Liver (tissue), 9 donors: Measurements from ENCODE around the gene CALML3. TPM values are rescaled to one million over a fixed set of nuclear protein-coding genes. Genes with fewer than 3 reads are reported as not detected.

ENCODE experiments used
- DNase-seq: peaks from one replicate; pipeline ENCODE4 v3.0.0-alpha.2; 2017; ENCODE audit warnings: low spot score
- H3K27ac ChIP-seq, 2 donors: one replicate each; pipeline ENCODE4 v1.7.0; 2013; ENCODE audit warnings: inconsistent platforms in 2 of 2, low read length in 2 of 2, control low read depth in 1 of 2, low read depth in 1 of 2, mild to moderate bottlenecking in 1 of 2
- H3K27me3 ChIP-seq, 4 donors: one replicate each; pipeline versions ENCODE4 v1.6.1 to v1.7.0; 2013; ENCODE audit warnings: low read length in 3 of 4, inconsistent platforms in 1 of 4, mild to moderate bottlenecking in 1 of 4, moderate library complexity in 1 of 4; ENCODE audit not compliant: control insufficient read depth in 4 of 4, insufficient read depth in 4 of 4
- H3K36me3 ChIP-seq, 4 donors: one replicate each; pipeline versions ENCODE4 v1.6.1 to v1.7.0; 2013; ENCODE audit warnings: low read length in 3 of 4, mild to moderate bottlenecking in 3 of 4, low read depth in 1 of 4, moderate library complexity in 1 of 4; ENCODE audit not compliant: control insufficient read depth in 4 of 4, insufficient read depth in 3 of 4
- H3K4me1 ChIP-seq, 4 donors: one replicate each; pipeline versions ENCODE4 v1.6.1 to v1.7.0; 2013; ENCODE audit warnings: low read length in 3 of 4, mild to moderate bottlenecking in 3 of 4, moderate library complexity in 1 of 4; ENCODE audit not compliant: control insufficient read depth in 4 of 4, insufficient read depth in 4 of 4
- H3K4me3 ChIP-seq, 3 donors: one replicate each; pipeline versions ENCODE4 v1.6.1 to v1.7.0; 2013; ENCODE audit warnings: low read length in 3 of 3, control low read depth in 1 of 3, low read depth in 1 of 3, mild to moderate bottlenecking in 1 of 3
- H3K9ac ChIP-seq, 2 donors: one replicate each; pipeline ENCODE4 v1.7.0; 2013; ENCODE audit warnings: low read length in 2 of 2, mild to moderate bottlenecking in 2 of 2, moderate library complexity in 2 of 2, control low read depth in 1 of 2, low read depth in 1 of 2
- H3K9me3 ChIP-seq, 4 donors: one replicate each; pipeline versions ENCODE4 v1.6.1 to v1.7.0; 2013; ENCODE audit warnings: low read length in 3 of 4; ENCODE audit not compliant: control insufficient read depth in 4 of 4
- ATF3 ChIP-seq: IDR thresholded peaks from 2 replicates; pipeline ENCODE4 v1.6.1; 2016; ENCODE audit warnings: antibody characterized with exemption
- CTCF ChIP-seq: fragments of 150-350 bp; IDR thresholded peaks from 2 replicates; pipeline ENCODE4 v1.5.1; 2017; ENCODE audit warnings: improper control_type of control experiment, low read depth, low read length; ENCODE audit not compliant: missing input control
- EGR1 ChIP-seq, 2 donors: IDR thresholded peaks; 2 replicates each; pipeline ENCODE4 v1.6.1; 2016 to 2018; ENCODE audit warnings: antibody characterized with exemption in 2 of 2, low read depth in 2 of 2
- FOXA1 ChIP-seq: IDR thresholded peaks from 2 replicates; pipeline ENCODE4 v1.6.1; 2016; ENCODE audit warnings: antibody characterized with exemption
- GABPA ChIP-seq, 2 donors: IDR thresholded peaks in 1 of 2; conservative IDR thresholded peaks in 1 of 2; 2 replicates each; pipeline ENCODE4 v1.6.1; 2016; ENCODE audit warnings: antibody characterized with exemption in 2 of 2, mild to moderate bottlenecking in 1 of 2, moderate library complexity in 1 of 2
- HNF4G ChIP-seq: IDR thresholded peaks from 2 replicates; pipeline ENCODE4 v1.6.1; 2016; ENCODE audit warnings: antibody characterized with exemption
- JUND ChIP-seq, 2 donors: IDR thresholded peaks; 2 replicates each; pipeline ENCODE4 v1.6.1; 2016; ENCODE audit warnings: antibody characterized with exemption in 2 of 2
- MAX ChIP-seq: IDR thresholded peaks from 2 replicates; pipeline ENCODE4 v1.6.1; 2016; ENCODE audit warnings: antibody characterized with exemption
- NR2F2 ChIP-seq: IDR thresholded peaks from 2 replicates; pipeline ENCODE4 v1.6.1; 2016; ENCODE audit warnings: antibody characterized with exemption
- RAD21 ChIP-seq, 2 donors: IDR thresholded peaks; 2 replicates each; pipeline ENCODE4 v1.6.1; 2016; ENCODE audit warnings: antibody characterized with exemption in 2 of 2, mild to moderate bottlenecking in 2 of 2
- REST ChIP-seq: IDR thresholded peaks from 2 replicates; pipeline ENCODE4 v1.6.1; 2016; ENCODE audit warnings: antibody characterized with exemption, mild to moderate bottlenecking
- RXRA ChIP-seq, 2 donors: IDR thresholded peaks; 2 replicates each; pipeline ENCODE4 v1.6.1; 2017 to 2018; ENCODE audit warnings: antibody characterized with exemption in 2 of 2, mild to moderate bottlenecking in 1 of 2
- SP1 ChIP-seq: IDR thresholded peaks from 2 replicates; pipeline ENCODE4 v1.6.1; 2018; ENCODE audit warnings: antibody characterized with exemption, mild to moderate bottlenecking
- TAF1 ChIP-seq: conservative IDR thresholded peaks from 2 replicates; pipeline ENCODE4 v1.6.1; 2016; ENCODE audit warnings: antibody characterized with exemption, mild to moderate bottlenecking
- YY1 ChIP-seq: IDR thresholded peaks from 2 replicates; pipeline ENCODE4 v1.6.1; 2016; ENCODE audit warnings: antibody characterized with exemption, mild to moderate bottlenecking
- ZBTB33 ChIP-seq: IDR thresholded peaks from 2 replicates; pipeline ENCODE4 v1.6.1; 2016; ENCODE audit warnings: antibody characterized with exemption
- WGBS: extraction: QIAGEN DNeasy Blood & Tissue Kit; methylation state at CpG from one replicate; pipeline ENCODE4 v1.1.7; 2013; 5-methylcytosine and 5-hydroxymethylcytosine counted together
- polyA plus RNA-seq, 2 donors: library from polyadenylated mRNA; stranded (reverse) in 1 of 2; unstranded in 1 of 2; fragments of 200-250 nt in 1 of 2; fragments of >200 nt in 1 of 2; fragmentation: Nextera tagmentation in 1 of 2; extraction: Ambion mirVana in 1 of 2; gene quantifications; one replicate each; pipeline versions ENCODE4 v1.2.1 to v1.2.3, GENCODE V29; 2013 to 2015
- total RNA-seq, 2 donors: library from RNA; depleted of rRNA; stranded (reverse); fragments of >200 nt; gene quantifications; one replicate each; pipeline ENCODE4 v1.2.3, GENCODE V29; 2014
- donor health status: healthy.
- donor health status: healthy.
- donor health status: healthy.
- donor health status: healthy.
- donor health status: healthy.

The CALML3 gene
- total and polyA plus RNA-seq, 4 donors, result not detected

GRCh38 chr10:5563991-5564536 lies 39.3 kb downstream of the CALML3 start:
- H3K9ac ChIP-seq, result no peak overlapping the region
- H3K4me1 ChIP-seq, result peaks cover 0 to 2% (median 0%) of the 10 kb centered on the region in 4 donors
- no peaks in the 10 kb centered on the region for H3K36me3 ChIP-seq
- H3K4me3 ChIP-seq, result no peak overlapping the region
- WGBS, result 79% methylated on average over 18 of the region's 18 CpGs
- no peak for TF ChIP-seq FOXA1
- no peak for TF ChIP-seq NR2F2
- no peak for TF ChIP-seq EGR1 (IDR thresholded peaks at IDR 0.05; ENCODE audit: low read depth in 2 of 2)
- no peak for TF ChIP-seq CTCF
- no peak for TF ChIP-seq ZBTB33
- no peak for TF ChIP-seq SP1
- no peak for TF ChIP-seq TAF1
- no peak for TF ChIP-seq RAD21 (IDR thresholded peaks at IDR 0.05)
- no peak for TF ChIP-seq GABPA (IDR thresholded peaks at IDR 0.05 in 1 of 2, conservative IDR thresholded peaks at IDR 0.05 in 1 of 2)
- TF ChIP-seq YY1, result no peak
- no peak for TF ChIP-seq RXRA (IDR thresholded peaks at IDR 0.05)
- TF ChIP-seq JUND (IDR thresholded peaks at IDR 0.05), result no peak
- no peak for TF ChIP-seq REST
- no peak for TF ChIP-seq HNF4G
- no peak for TF ChIP-seq MAX
- no peak for TF ChIP-seq ATF3
- no peaks in the 10 kb centered on the region for H3K9me3 ChIP-seq
- no peaks in the 10 kb centered on the region for H3K27me3 ChIP-seq
- DNase-seq, result no peak
- H3K27ac ChIP-seq, result no peak overlapping the region
